WTC11 (cell line): ENCODE measurements around the gene GFPT2. TPM values are rescaled to one million over a fixed set of nuclear protein-coding genes. Genes with fewer than 3 reads are reported as not detected.

Experiments used
- ATAC-seq: fragments of 200-7000 bp; cut with Tn5 transposase; 2 replicates; pipeline ENCODE4 v1.10.0; 2021; ENCODE audit warnings: mild to moderate bottlenecking, moderate library complexity
- CTCF ChIA-PET: fragments of 300-600 bp; sonication (Branson Sonifier 250); formaldehyde crosslinking; loops from one replicate; lab custom pipeline; 2021; ENCODE audit warnings: antibody characterized with exemption; lab: Charles Lee
- POLR2A ChIA-PET: fragments of 350-600 bp; sonication (Branson Sonifier 250); formaldehyde crosslinking; loops from one replicate; lab custom pipeline; 2021; ENCODE audit warnings: antibody characterized with exemption; lab: Charles Lee
- DNase-seq: peaks from one replicate; pipeline ENCODE4 v3.0.0; 2021; ENCODE audit warnings: low spot score
- H3K27ac Mint-ChIP-seq: 2 replicates; pipeline ENCODE4 v1.8.0; 2021; ENCODE audit warnings: mixed read lengths
- H3K27me3 Mint-ChIP-seq: 2 replicates; pipeline ENCODE4 v1.8.0; 2021; ENCODE audit warnings: low read depth, mild to moderate bottlenecking, moderate library complexity, mixed read lengths
- H3K36me3 Mint-ChIP-seq: 2 replicates; pipeline ENCODE4 v1.8.0; 2021; ENCODE audit warnings: mixed read lengths
- H3K4me1 Mint-ChIP-seq: 2 replicates; pipeline ENCODE4 v1.8.0; 2022; ENCODE audit warnings: mixed read lengths
- H3K4me3 Mint-ChIP-seq: 2 replicates; pipeline ENCODE4 v1.8.0; 2021; ENCODE audit warnings: mild to moderate bottlenecking, moderate library complexity, mixed read lengths
- H3K9me3 Mint-ChIP-seq: 2 replicates; pipeline ENCODE4 v1.8.0; 2021; ENCODE audit warnings: mixed read lengths
- ATF1 ChIP-seq: sonication (generic); formaldehyde crosslinking; IDR thresholded peaks from 2 replicates; pipeline ENCODE4 v1.8.1; 2023; ENCODE audit warnings: mild to moderate bottlenecking, moderate library complexity, missing genetic modification reagents
- ATF2 ChIP-seq: sonication (generic); formaldehyde crosslinking; IDR thresholded peaks from 2 replicates; pipeline ENCODE4 v1.8.1; 2022; ENCODE audit warnings: low read depth, missing genetic modification reagents, borderline replicate concordance
- E2F4 ChIP-seq: sonication (generic); formaldehyde crosslinking; IDR thresholded peaks from 2 replicates; pipeline ENCODE4 v1.8.1; 2022; ENCODE audit warnings: low read depth, mild to moderate bottlenecking, moderate library complexity, missing genetic modification reagents, borderline replicate concordance
- FOXP1 ChIP-seq: sonication (generic); formaldehyde crosslinking; IDR thresholded peaks from 2 replicates; pipeline ENCODE4 v1.8.0; 2022; ENCODE audit warnings: missing genetic modification reagents, mild to moderate bottlenecking, moderate library complexity, borderline replicate concordance
- IRF2 ChIP-seq: sonication (generic); formaldehyde crosslinking; IDR thresholded peaks from 2 replicates; pipeline ENCODE4 v1.8.0; 2022; ENCODE audit warnings: low read depth, missing genetic modification reagents, borderline replicate concordance
- JAZF1 ChIP-seq: fragments of 250-450 bp; sonication (Bioruptor Pico); IDR thresholded peaks from 2 replicates; pipeline ENCODE4 v1.9.0; 2021; ENCODE audit warnings: moderate library complexity, mild to moderate bottlenecking, inconsistent platforms
- KAT7 ChIP-seq: sonication (generic); formaldehyde crosslinking; IDR thresholded peaks from 2 replicates; pipeline ENCODE4 v1.8.1; 2023; ENCODE audit warnings: missing genetic modification reagents, mild to moderate bottlenecking, borderline replicate concordance
- MAX ChIP-seq: sonication (generic); formaldehyde crosslinking; IDR thresholded peaks from 2 replicates; pipeline ENCODE4 v1.8.0; 2022; ENCODE audit warnings: mild to moderate bottlenecking, missing genetic modification reagents
- MYBL2 ChIP-seq: sonication (generic); formaldehyde crosslinking; IDR thresholded peaks from 2 replicates; pipeline ENCODE4 v1.8.1; 2023; ENCODE audit warnings: mild to moderate bottlenecking, moderate library complexity, missing genetic modification reagents
- PREB ChIP-seq: sonication (generic); formaldehyde crosslinking; IDR thresholded peaks from 2 replicates; pipeline ENCODE4 v1.8.1; 2022; ENCODE audit warnings: mild to moderate bottlenecking, missing genetic modification reagents, moderate library complexity, borderline replicate concordance
- USF1 ChIP-seq: sonication (generic); formaldehyde crosslinking; IDR thresholded peaks from 2 replicates; pipeline ENCODE4 v1.8.0; 2022; ENCODE audit warnings: mild to moderate bottlenecking, missing genetic modification reagents
- ZNF532 ChIP-seq: fragments of 250-450 bp; sonication (Bioruptor Pico); IDR thresholded peaks from 2 replicates; pipeline ENCODE4 v1.9.0; 2021; ENCODE audit warnings: mild to moderate bottlenecking, borderline replicate concordance
- ZNF671 ChIP-seq: fragments of 250-450 bp; sonication (Bioruptor Pico); IDR thresholded peaks from 2 replicates; pipeline ENCODE4 v1.8.0; 2021; ENCODE audit warnings: mild to moderate bottlenecking
- total RNA-seq: library from RNA; stranded (reverse); gene quantifications from 3 replicates; pipeline ENCODE4 v1.2.3, GENCODE V29; 2021
- TF ChIP-seq, protein P1 (sequence below): sonication (generic); formaldehyde crosslinking; IDR thresholded peaks from 2 replicates; pipeline ENCODE4 v1.8.1; 2023; ENCODE audit warnings: mild to moderate bottlenecking, missing genetic modification reagents, borderline replicate concordance

GFPT2 gene
- total RNA-seq, 1 experiment from 2014 or later: 124 TPM

DNA sequence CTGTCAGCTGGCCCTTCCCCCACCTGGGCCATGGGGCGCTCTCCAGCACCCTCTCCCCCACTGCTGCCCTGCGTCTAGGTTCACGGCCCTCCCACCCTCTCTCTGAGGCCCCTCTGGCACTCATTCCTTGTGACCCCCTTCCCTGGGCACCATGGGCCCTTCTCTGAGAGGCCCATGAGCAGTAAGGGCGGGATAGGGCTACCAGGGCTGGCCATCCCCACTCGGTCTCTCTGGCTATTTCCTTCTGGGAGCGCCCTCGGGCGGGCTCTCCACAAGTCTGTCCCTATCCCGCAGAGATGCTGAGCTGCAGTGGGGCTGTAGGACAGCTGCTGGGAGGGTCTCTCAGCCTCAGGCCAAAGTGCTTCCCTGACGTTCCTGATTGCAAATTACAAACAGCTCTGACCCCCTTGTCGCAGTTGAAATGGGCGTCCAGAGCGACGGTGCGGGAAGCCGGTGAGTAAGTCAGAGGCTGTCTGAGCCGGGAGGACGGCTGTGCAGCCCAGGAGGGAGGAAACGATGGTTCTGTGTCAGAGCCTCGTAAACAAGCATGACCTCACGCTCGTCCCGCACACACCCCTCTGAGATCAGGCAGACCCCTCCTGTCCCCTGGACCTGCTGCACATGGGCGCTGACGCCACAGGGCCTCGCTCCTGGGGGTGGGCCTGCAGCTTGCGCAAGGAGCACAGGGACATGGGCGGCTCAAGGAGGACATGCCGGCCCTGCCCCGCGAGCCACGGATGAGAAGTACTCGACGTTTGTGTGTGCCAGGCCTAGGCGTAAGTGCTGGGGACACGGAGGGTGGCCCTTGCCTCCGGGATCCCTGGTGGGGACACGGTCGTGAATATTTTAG, 36.3 kb upstream of the GFPT2 start:
- Mint-ChIP-seq H3K27me3 (peaks cover 4% of the 10 kb centered on the region; the same call in 1 of the 2 replicates), H3K4me1 (peaks cover 15% of the 10 kb centered on the region), H3K27ac (peak overlapping the region; percentile 36; the same call in 1 of the 2 replicates), H3K4me3 (no peak overlapping the region), H3K36me3 (no peaks in the 10 kb centered on the region; the same call in 1 of the 2 replicates), H3K9me3 (peaks cover 7% of the 10 kb centered on the region)
- CTCF ChIA-PET: interaction anchor here (0.9 to 1.8 kb wide), 5 partner anchors 12 to 95 kb away, joined by 3 to 7 read pairs (median 4); no protein-coding TSS in a partner anchor
- DNase-seq: no peak
- TF ChIP-seq USF1 (CRISPR knock-in tag) (no peak), MAX (CRISPR knock-in tag) (0 out of 2 replicates have a peak, but pooled peaks have one; percentile 39)
- TF ChIP-seq, all 79 proteins: peak for 1
- POLR2A ChIA-PET: no interaction called here
- peak; percentile 65 for ATAC-seq

DNA sequence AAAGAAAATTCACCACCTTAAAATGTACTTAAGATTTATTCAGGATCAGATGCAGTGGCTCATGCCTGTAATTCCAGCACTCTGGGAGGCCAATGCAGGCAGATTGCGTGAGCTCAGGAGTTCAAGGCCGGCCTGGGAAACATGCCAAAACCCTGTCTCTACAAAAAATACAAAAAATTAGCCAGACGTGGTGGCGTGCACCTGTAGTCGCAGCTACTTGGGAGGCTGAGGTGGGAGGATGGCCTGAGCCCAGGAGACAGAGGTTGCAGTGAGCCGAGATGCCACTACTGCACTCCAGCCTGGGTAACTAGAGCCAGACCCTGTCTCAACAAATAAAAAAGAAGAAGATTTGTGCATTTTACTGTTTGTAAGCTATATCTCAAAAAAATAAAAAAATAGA, 34.7 kb upstream of the GFPT2 start:
- no peak for TF ChIP-seq IRF2 (CRISPR knock-in tag)
- TF ChIP-seq FOXP1 (CRISPR knock-in tag): no peak
- TF ChIP-seq ZNF532: no peak
- TF ChIP-seq PREB: no peak
- no peak for TF ChIP-seq MYBL2 (CRISPR knock-in tag)
- Mint-ChIP-seq H3K9me3 (peaks cover 7% of the 10 kb centered on the region), H3K4me1 (peaks cover 15% of the 10 kb centered on the region), H3K4me3 (no peak overlapping the region), H3K27me3 (peaks cover 4% of the 10 kb centered on the region; the same call in 1 of the 2 replicates), H3K27ac (no peak overlapping the region), H3K36me3 (no peaks in the 10 kb centered on the region; the same call in 1 of the 2 replicates)
- ChIA-PET POLR2A (no interaction called here), CTCF (interaction anchor here (1.1 kb wide), 2 partner anchors 53 to 83 kb away, joined by 3 to 4 read pairs; no protein-coding TSS in a partner anchor)
- ATAC-seq (no peak), DNase-seq (no peak)

DNA sequence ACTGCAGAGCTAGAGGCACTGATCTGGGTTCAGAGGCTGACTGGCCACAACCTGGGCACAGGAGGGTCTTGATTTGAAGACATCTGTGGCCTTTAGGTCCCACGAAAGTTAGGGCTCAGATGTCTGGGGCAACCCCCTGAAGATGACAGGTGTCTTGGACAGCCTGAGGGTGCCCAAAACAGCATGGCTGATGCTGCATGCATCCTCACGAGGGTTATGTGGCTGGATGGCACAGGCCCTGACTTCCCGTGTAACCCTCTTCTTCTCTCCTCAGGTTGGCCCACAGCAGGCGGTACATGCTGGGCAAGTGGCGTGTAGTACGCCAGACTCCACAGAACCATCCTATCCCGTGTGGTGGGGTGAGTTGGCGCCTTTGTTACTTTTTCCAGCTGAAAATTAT, 29.8 kb upstream of the GFPT2 start:
- ATAC-seq (no peak), DNase-seq (no peak)
- ChIA-PET CTCF (interaction anchor here (1.0 kb wide), 1 partner anchor 90 kb away, joined by 3 read pairs; no protein-coding TSS in a partner anchor), POLR2A (no interaction called here)
- Mint-ChIP-seq H3K9me3 (peaks cover 7% of the 10 kb centered on the region), H3K27ac (no peak overlapping the region), H3K36me3 (no peaks in the 10 kb centered on the region; the same call in 1 of the 2 replicates), H3K4me1 (0 out of 2 replicates have a peak, but pooled peaks cover 4% of the 10 kb centered on the region), H3K4me3 (no peak overlapping the region), H3K27me3 (peaks cover 4% of the 10 kb centered on the region; the same call in 1 of the 2 replicates)
- TF ChIP-seq KAT7 (CRISPR knock-in tag) (no peak), JAZF1 (CRISPR knock-in tag) (no peak), ATF2 (CRISPR knock-in tag) (no peak), ATF1 (CRISPR knock-in tag) (no peak), ZNF671 (CRISPR knock-in tag) (no peak), MYBL2 (CRISPR knock-in tag) (no peak), E2F4 (CRISPR knock-in tag) (no peak)
- TF ChIP-seq, protein P1, sequence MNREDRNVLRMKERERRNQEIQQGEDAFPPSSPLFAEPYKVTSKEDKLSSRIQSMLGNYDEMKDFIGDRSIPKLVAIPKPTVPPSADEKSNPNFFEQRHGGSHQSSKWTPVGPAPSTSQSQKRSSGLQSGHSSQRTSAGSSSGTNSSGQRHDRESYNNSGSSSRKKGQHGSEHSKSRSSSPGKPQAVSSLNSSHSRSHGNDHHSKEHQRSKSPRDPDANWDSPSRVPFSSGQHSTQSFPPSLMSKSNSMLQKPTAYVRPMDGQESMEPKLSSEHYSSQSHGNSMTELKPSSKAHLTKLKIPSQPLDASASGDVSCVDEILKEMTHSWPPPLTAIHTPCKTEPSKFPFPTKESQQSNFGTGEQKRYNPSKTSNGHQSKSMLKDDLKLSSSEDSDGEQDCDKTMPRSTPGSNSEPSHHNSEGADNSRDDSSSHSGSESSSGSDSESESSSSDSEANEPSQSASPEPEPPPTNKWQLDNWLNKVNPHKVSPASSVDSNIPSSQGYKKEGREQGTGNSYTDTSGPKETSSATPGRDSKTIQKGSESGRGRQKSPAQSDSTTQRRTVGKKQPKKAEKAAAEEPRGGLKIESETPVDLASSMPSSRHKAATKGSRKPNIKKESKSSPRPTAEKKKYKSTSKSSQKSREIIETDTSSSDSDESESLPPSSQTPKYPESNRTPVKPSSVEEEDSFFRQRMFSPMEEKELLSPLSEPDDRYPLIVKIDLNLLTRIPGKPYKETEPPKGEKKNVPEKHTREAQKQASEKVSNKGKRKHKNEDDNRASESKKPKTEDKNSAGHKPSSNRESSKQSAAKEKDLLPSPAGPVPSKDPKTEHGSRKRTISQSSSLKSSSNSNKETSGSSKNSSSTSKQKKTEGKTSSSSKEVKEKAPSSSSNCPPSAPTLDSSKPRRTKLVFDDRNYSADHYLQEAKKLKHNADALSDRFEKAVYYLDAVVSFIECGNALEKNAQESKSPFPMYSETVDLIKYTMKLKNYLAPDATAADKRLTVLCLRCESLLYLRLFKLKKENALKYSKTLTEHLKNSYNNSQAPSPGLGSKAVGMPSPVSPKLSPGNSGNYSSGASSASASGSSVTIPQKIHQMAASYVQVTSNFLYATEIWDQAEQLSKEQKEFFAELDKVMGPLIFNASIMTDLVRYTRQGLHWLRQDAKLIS (CRISPR knock-in tag): no peak
